ENCODE data around the gene TLCD3A.

Gene TLCD3A

GRCh38 chr17:708132-708531 lies 24.3 kb upstream of the TLCD3A start:
- Histone ChIP-seq H3K4me3 (ENCODE audit: low read length) (no peak overlapping the region), H3K36me3 (ENCODE audit: control insufficient read depth, insufficient read depth, low read length) (peaks cover 6% of the 10 kb centered on the region), H3K4me1 (ENCODE audit: control insufficient read depth, insufficient read depth, low read length) (no peaks in the 10 kb centered on the region), H3K27ac (ENCODE audit: low read length) (no peak overlapping the region), H3K27me3 (ENCODE audit: control insufficient read depth, insufficient read depth, low read length) (no peaks in the 10 kb centered on the region), H3K9me3 (ENCODE audit: control insufficient read depth, insufficient read depth, low read length) (no peaks in the 10 kb centered on the region)
- DNase-seq (ENCODE audit: low read depth, low spot score): no peak
- no CpG with 5 or more reads among the region's 5 CpGs for WGBS (ENCODE audit: insufficient coverage, insufficient read length)

DNA sequence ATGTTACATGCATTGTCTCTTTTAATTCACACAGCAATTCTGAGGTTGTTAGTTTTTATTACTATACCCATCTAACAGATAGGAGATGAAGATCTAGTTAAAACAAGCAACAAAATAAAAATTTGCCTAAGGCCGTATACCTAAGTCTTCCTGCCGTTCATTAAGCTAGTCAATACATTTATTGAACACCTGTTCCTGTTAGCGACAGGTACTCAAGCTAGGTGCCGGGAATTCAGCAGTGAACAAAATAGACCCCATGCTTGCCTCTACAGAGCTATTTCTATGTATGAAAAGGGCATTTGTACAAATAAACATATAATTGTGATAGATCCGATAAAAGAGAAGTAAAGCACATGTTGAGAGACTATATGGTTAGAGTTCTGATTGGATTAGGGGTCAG lies 14.3 kb upstream of the TLCD3A start:
- DNase-seq (ENCODE audit: low read depth, low spot score): no peak
- WGBS (ENCODE audit: insufficient coverage, insufficient read length): no CpG with 5 or more reads among the region's 5 CpGs

DNA sequence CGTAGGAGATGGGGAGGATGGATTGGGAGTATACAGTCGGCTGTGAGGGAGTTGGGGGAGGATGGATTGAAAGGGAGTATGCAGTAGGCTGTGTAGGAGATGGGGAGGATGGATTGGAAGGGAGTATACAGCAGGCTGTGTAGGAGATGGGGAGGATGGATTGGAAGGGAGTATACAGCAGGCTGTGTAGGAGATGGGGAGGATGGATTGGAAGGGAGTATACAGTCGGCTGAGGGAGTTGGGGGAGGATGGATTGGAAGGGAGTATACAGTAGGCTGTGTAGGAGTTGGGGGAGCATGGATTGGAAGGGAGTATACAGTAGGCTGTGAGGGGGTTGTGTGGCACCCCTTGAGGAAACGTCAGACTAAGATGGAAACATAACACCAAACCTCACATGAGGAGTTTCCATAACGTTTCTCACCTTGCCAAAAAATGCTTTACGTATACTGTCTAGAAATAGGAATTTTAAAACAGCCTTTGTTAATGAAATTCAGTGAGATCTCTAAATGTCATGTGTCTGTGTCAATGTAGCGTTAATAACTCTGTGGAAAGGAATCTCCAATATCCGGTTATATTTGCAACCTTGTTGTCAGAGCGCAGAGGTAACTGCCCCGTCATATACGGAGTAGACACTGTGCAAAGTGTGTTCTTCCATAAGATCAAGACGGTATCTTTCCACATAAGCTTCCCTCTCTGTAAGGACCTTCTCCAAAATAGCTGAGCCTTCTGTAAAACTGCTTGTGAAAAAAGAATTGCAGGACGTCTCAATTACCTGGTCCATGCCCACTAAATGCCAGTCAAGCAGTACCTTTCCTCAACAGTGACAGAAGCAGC lies 11.5 kb upstream of the TLCD3A start:
- H3K27ac ChIP-seq (ENCODE audit: low read length): no peak overlapping the region
- WGBS (ENCODE audit: insufficient coverage, insufficient read length): no CpG with 5 or more reads among the region's 13 CpGs

More for the DNA sequence above, 14.3 kb upstream of the TLCD3A start:
- H3K4me3 ChIP-seq (ENCODE audit: low read length): no peak overlapping the region
- no peak overlapping the region for H3K27ac ChIP-seq (ENCODE audit: low read length)
- H3K4me1 ChIP-seq (ENCODE audit: control insufficient read depth, insufficient read depth, low read length): no peaks in the 10 kb centered on the region; the same call in 1 of the 2 replicates
- H3K36me3 ChIP-seq (ENCODE audit: control insufficient read depth, insufficient read depth, low read length): no peaks in the 10 kb centered on the region
- no peaks in the 10 kb centered on the region for H3K27me3 ChIP-seq (ENCODE audit: control insufficient read depth, insufficient read depth, low read length)
- H3K9me3 ChIP-seq (ENCODE audit: control insufficient read depth, insufficient read depth, low read length): no peaks in the 10 kb centered on the region

GRCh38 chr17:721540-721937 lies 10.9 kb upstream of the TLCD3A start:
- Histone ChIP-seq H3K4me3 (ENCODE audit: low read length) (no peak overlapping the region), H3K27me3 (ENCODE audit: control insufficient read depth, insufficient read depth, low read length) (no peaks in the 10 kb centered on the region), H3K4me1 (ENCODE audit: control insufficient read depth, insufficient read depth, low read length) (peaks cover 2% of the 10 kb centered on the region; the same call in 1 of the 2 replicates), H3K9me3 (ENCODE audit: control insufficient read depth, insufficient read depth, low read length) (no peaks in the 10 kb centered on the region), H3K27ac (ENCODE audit: low read length) (no peak overlapping the region), H3K36me3 (ENCODE audit: control insufficient read depth, insufficient read depth, low read length) (no peaks in the 10 kb centered on the region)
- no CpG with 5 or more reads among the region's 5 CpGs for WGBS (ENCODE audit: insufficient coverage, insufficient read length)
- no peak for DNase-seq (ENCODE audit: low read depth, low spot score)

More for the DNA sequence above, 11.5 kb upstream of the TLCD3A start:
- H3K27me3 ChIP-seq (ENCODE audit: control insufficient read depth, insufficient read depth, low read length): no peaks in the 10 kb centered on the region
- no peaks in the 10 kb centered on the region for H3K36me3 ChIP-seq (ENCODE audit: control insufficient read depth, insufficient read depth, low read length)
- no peaks in the 10 kb centered on the region for H3K9me3 ChIP-seq (ENCODE audit: control insufficient read depth, insufficient read depth, low read length)
- no peak for DNase-seq (ENCODE audit: low read depth, low spot score)
- peaks cover 2% of the 10 kb centered on the region; the same call in 1 of the 2 replicates for H3K4me1 ChIP-seq (ENCODE audit: control insufficient read depth, insufficient read depth, low read length)
- H3K4me3 ChIP-seq (ENCODE audit: low read length): no peak overlapping the region

DNA sequence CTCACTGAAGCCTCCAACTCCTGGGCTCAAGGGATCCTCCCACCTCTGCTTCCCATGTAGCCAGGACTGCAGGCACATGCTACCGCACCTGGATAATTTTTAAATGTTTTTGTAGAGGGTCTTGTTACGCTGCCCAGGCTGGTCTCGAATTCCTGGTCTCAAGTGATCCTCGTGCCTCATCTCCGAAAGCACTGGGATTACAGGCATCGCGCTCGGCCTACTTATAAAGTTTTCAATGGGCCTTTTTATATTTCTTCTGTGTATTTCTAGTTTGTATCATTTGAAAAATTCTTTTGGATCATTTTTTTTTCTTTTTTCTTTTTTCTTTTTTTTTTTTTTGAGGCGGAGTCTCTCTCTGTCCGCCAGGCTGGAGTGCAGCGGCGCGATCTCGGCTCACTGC lies 7.3 kb upstream of the TLCD3A start:
- Histone ChIP-seq H3K9me3 (ENCODE audit: control insufficient read depth, insufficient read depth, low read length) (no peaks in the 10 kb centered on the region), H3K4me3 (ENCODE audit: low read length) (no peak overlapping the region), H3K27me3 (ENCODE audit: control insufficient read depth, insufficient read depth, low read length) (no peaks in the 10 kb centered on the region), H3K27ac (ENCODE audit: low read length) (no peak overlapping the region), H3K36me3 (ENCODE audit: control insufficient read depth, insufficient read depth, low read length) (no peaks in the 10 kb centered on the region), H3K4me1 (ENCODE audit: control insufficient read depth, insufficient read depth, low read length) (peaks cover 4% of the 10 kb centered on the region; the same call in 1 of the 2 replicates)
- no CpG with 5 or more reads among the region's 14 CpGs for WGBS (ENCODE audit: insufficient coverage, insufficient read length)
- DNase-seq (ENCODE audit: low read depth, low spot score): no peak

- DNase-seq (ENCODE audit: low read depth, low spot score): no peak
- Histone ChIP-seq H3K4me3 (ENCODE audit: low read length) (no peak overlapping the region), H3K36me3 (ENCODE audit: control insufficient read depth, insufficient read depth, low read length) (no peaks in the 10 kb centered on the region), H3K4me1 (ENCODE audit: control insufficient read depth, insufficient read depth, low read length) (peaks cover 4% of the 10 kb centered on the region; the same call in 1 of the 2 replicates), H3K9me3 (ENCODE audit: control insufficient read depth, insufficient read depth, low read length) (no peaks in the 10 kb centered on the region), H3K27ac (ENCODE audit: low read length) (no peak overlapping the region), H3K27me3 (ENCODE audit: control insufficient read depth, insufficient read depth, low read length) (no peaks in the 10 kb centered on the region)
- no CpG with 5 or more reads among the region's 12 CpGs for WGBS (ENCODE audit: insufficient coverage, insufficient read length)
Observed at GRCh38 chr17:725746-726145, 6.7 kb upstream of the TLCD3A start.

GRCh38 chr17:726271-726919 lies 6.0 kb upstream of the TLCD3A start:
- DNase-seq (ENCODE audit: low read depth, low spot score): no peak
- Histone ChIP-seq H3K9me3 (ENCODE audit: control insufficient read depth, insufficient read depth, low read length) (no peaks in the 10 kb centered on the region), H3K36me3 (ENCODE audit: control insufficient read depth, insufficient read depth, low read length) (no peaks in the 10 kb centered on the region), H3K27me3 (ENCODE audit: control insufficient read depth, insufficient read depth, low read length) (no peaks in the 10 kb centered on the region; the same call in 1 of the 2 replicates), H3K27ac (ENCODE audit: low read length) (no peak overlapping the region), H3K4me3 (ENCODE audit: low read length) (no peak overlapping the region), H3K4me1 (ENCODE audit: control insufficient read depth, insufficient read depth, low read length) (peaks cover 4% of the 10 kb centered on the region; the same call in 1 of the 2 replicates)
- no CpG with 5 or more reads among the region's 20 CpGs for WGBS (ENCODE audit: insufficient coverage, insufficient read length)

GRCh38 chr17:728911-729310 lies 3.5 kb upstream of the TLCD3A start:
- peaks cover 6% of the 10 kb centered on the region; the same call in 1 of the 2 replicates for H3K4me1 ChIP-seq (ENCODE audit: control insufficient read depth, insufficient read depth, low read length)
- H3K36me3 ChIP-seq (ENCODE audit: control insufficient read depth, insufficient read depth, low read length): no peaks in the 10 kb centered on the region
- DNase-seq (ENCODE audit: low read depth, low spot score): no peak
- no peaks in the 10 kb centered on the region for H3K9me3 ChIP-seq (ENCODE audit: control insufficient read depth, insufficient read depth, low read length)
- no CpG with 5 or more reads among the region's 5 CpGs for WGBS (ENCODE audit: insufficient coverage, insufficient read length)
- no peak overlapping the region for H3K27ac ChIP-seq (ENCODE audit: low read length)
- H3K4me3 ChIP-seq (ENCODE audit: low read length): no peak overlapping the region
- H3K27me3 ChIP-seq (ENCODE audit: control insufficient read depth, insufficient read depth, low read length): peaks cover 1% of the 10 kb centered on the region; the same call in 1 of the 2 replicates

- DNase-seq (ENCODE audit: low read depth, low spot score): no peak
- Histone ChIP-seq H3K27me3 (ENCODE audit: control insufficient read depth, insufficient read depth, low read length) (peaks cover 1% of the 10 kb centered on the region; the same call in 1 of the 2 replicates), H3K27ac (ENCODE audit: low read length) (no peak overlapping the region), H3K4me1 (ENCODE audit: control insufficient read depth, insufficient read depth, low read length) (peaks cover 3% of the 10 kb centered on the region; the same call in 1 of the 2 replicates), H3K9me3 (ENCODE audit: control insufficient read depth, insufficient read depth, low read length) (no peaks in the 10 kb centered on the region), H3K4me3 (ENCODE audit: low read length) (peak overlapping the region; percentile 86; the same call in 1 of the 2 replicates), H3K36me3 (ENCODE audit: control insufficient read depth, insufficient read depth, low read length) (no peaks in the 10 kb centered on the region)
- no CpG with 5 or more reads among the region's 26 CpGs for WGBS (ENCODE audit: insufficient coverage, insufficient read length)
Observed at GRCh38 chr17:731644-732066, 741 bp upstream of the TLCD3A start.

GRCh38 chr17:732902-733720 lies 715 bp downstream of the TLCD3A start:
- Histone ChIP-seq H3K4me3 (ENCODE audit: low read length) (peak overlapping the region; percentile 86), H3K27me3 (ENCODE audit: control insufficient read depth, insufficient read depth, low read length) (peaks cover 1% of the 10 kb centered on the region; the same call in 1 of the 2 replicates), H3K4me1 (ENCODE audit: control insufficient read depth, insufficient read depth, low read length) (peaks cover 2% of the 10 kb centered on the region; the same call in 1 of the 2 replicates), H3K9me3 (ENCODE audit: control insufficient read depth, insufficient read depth, low read length) (no peaks in the 10 kb centered on the region), H3K27ac (ENCODE audit: low read length) (no peak overlapping the region), H3K36me3 (ENCODE audit: control insufficient read depth, insufficient read depth, low read length) (no peaks in the 10 kb centered on the region)
- no peak for DNase-seq (ENCODE audit: low read depth, low spot score)
- no CpG with 5 or more reads among the region's 57 CpGs for WGBS (ENCODE audit: insufficient coverage, insufficient read length)

Measured in iPS DF 6.9 (cell line).